ENCODE data around the gene ZIC5.

Gene ZIC5

GRCh38 chr13:99930925-99931324, 40.6 kb downstream of the ZIC5 start:
- no peak for FAIRE-seq

GRCh38 chr13:99929866-99930265, 41.7 kb downstream of the ZIC5 start:
- FAIRE-seq, result no peak

GRCh38 chr13:99926014-99926731, 45.4 kb downstream of the ZIC5 start:
- FAIRE-seq, result no peak

GRCh38 chr13:99923877-99924582, 47.5 kb downstream of the ZIC5 start:
- FAIRE-seq, result no peak

- FAIRE-seq, result no peak
These were observed 48.7 kb downstream of the ZIC5 start for GRCh38 chr13:99922631-99923404.

GRCh38 chr13:99919132-99919531, 52.4 kb downstream of the ZIC5 start:
- FAIRE-seq, result no peak

GRCh38 chr13:99916366-99917103, 55.0 kb downstream of the ZIC5 start:
- no peak for FAIRE-seq

- no peak for FAIRE-seq
These were observed 58.4 kb downstream of the ZIC5 start for GRCh38 chr13:99913167-99913566.

All from colon (tissue), 2 donors.